T-cell (primary cell): ENCODE data around the gene RUNX1. TPM values are rescaled to one million over a fixed set of nuclear protein-coding genes. Genes with fewer than 3 reads are reported as not detected.

ENCODE experiments used
- ATAC-seq, 4 experiments: fragments of 200-7000 bp in 3 of 4; fragments of 150-1000 bp in 1 of 4; cut with Tn5 transposase; replicated peaks in 1 of 4; 1 replicate in 3 of 4; 2 replicates in 1 of 4; pipeline ENCODE4 v1.10.0; 2021; ENCODE audit warnings: moderate library complexity in 3 of 4, mild to moderate bottlenecking in 2 of 4, moderate number of reproducible peaks in 1 of 4
- CTCF ChIA-PET, 2 donors: fragments of 300-600 bp; sonication (Branson Sonifier 250); formaldehyde crosslinking; loops; one replicate each; lab custom pipeline; 2022; ENCODE audit warnings: antibody characterized with exemption in 2 of 2; lab: Charles Lee
- POLR2A ChIA-PET, 2 donors: fragments of 300-600 bp; sonication (Branson Sonifier 250); formaldehyde crosslinking; loops; one replicate each; lab custom pipeline; 2022; ENCODE audit warnings: antibody characterized with exemption in 2 of 2; lab: Charles Lee
- DNase-seq, 35 experiments: peaks; one replicate each; pipeline versions ENCODE4 v3.0.0 to v3.0.0-alpha.2; 2013 to 2023
- H3K27ac ChIP-seq: one replicate; pipeline ENCODE4 v1.5.1; 2013; ENCODE audit warnings: low read length
- H3K27me3 ChIP-seq, 2 experiments: replicated peaks in 1 of 2; 1 replicate in 1 of 2; 2 replicates in 1 of 2; pipeline versions ENCODE4 v1.6.1 to v1.7.0; 2013; ENCODE audit warnings: low read length in 1 of 2, mixed read lengths in 1 of 2; ENCODE audit not compliant: control insufficient read depth in 2 of 2, insufficient read depth in 2 of 2; ENCODE audit errors: extremely low read depth in 1 of 2
- H3K36me3 ChIP-seq, 2 donors: 1 replicate in 1 of 2; 2 replicates in 1 of 2; pipeline versions ENCODE4 v1.6.1 to v1.7.0; 2013; ENCODE audit warnings: low read length in 1 of 2; ENCODE audit not compliant: control insufficient read depth in 2 of 2, insufficient read depth in 1 of 2; ENCODE audit errors: extremely low read depth in 1 of 2
- H3K4me1 ChIP-seq, 2 experiments: 1 replicate in 1 of 2; 2 replicates in 1 of 2; pipeline versions ENCODE4 v1.6.1 to v1.7.0; 2013; ENCODE audit warnings: low read length in 2 of 2, mixed read lengths in 1 of 2; ENCODE audit not compliant: insufficient read depth in 2 of 2, control insufficient read depth in 1 of 2; ENCODE audit errors: extremely low read depth in 1 of 2
- H3K4me3 ChIP-seq, 2 donors: 1 replicate in 1 of 2; 2 replicates in 1 of 2; pipeline versions ENCODE4 v1.5.1 to v1.7.0; 2013; ENCODE audit warnings: mild to moderate bottlenecking in 2 of 2, low read length in 1 of 2, moderate library complexity in 1 of 2; ENCODE audit not compliant: control insufficient read depth in 1 of 2; ENCODE audit errors: extremely low read depth in 1 of 2
- H3K9me3 ChIP-seq: 2 replicates; pipeline ENCODE4 v1.7.0; 2013
- H3K27ac Mint-ChIP-seq, 2 donors: one replicate each; pipeline ENCODE4 v1.8.0; 2020 to 2021; ENCODE audit warnings: mild to moderate bottlenecking in 2 of 2, mixed read lengths in 2 of 2
- H3K27me3 Mint-ChIP-seq, 2 donors: one replicate each; pipeline ENCODE4 v1.8.0; 2021 to 2022; ENCODE audit warnings: mixed read lengths in 2 of 2
- H3K36me3 Mint-ChIP-seq: one replicate; pipeline ENCODE4 v1.8.0; 2021; ENCODE audit warnings: mixed read lengths
- H3K4me1 Mint-ChIP-seq, 3 donors: one replicate each; pipeline ENCODE4 v1.8.0; 2020 to 2022; ENCODE audit warnings: mixed read lengths in 3 of 3, mild to moderate bottlenecking in 1 of 3
- H3K4me3 Mint-ChIP-seq, 3 donors: one replicate each; pipeline ENCODE4 v1.8.0; 2020 to 2022; ENCODE audit warnings: mild to moderate bottlenecking in 3 of 3, mixed read lengths in 3 of 3, moderate library complexity in 3 of 3
- H3K9me3 Mint-ChIP-seq, 3 donors: one replicate each; pipeline ENCODE4 v1.8.0; 2020 to 2022; ENCODE audit warnings: mixed read lengths in 3 of 3
- WGBS: methylation state at CpG from one replicate; pipeline ENCODE4 v1.1.5; 2013; ENCODE audit warnings: missing lambda C conversion rate; ENCODE audit not compliant: insufficient coverage; 5-methylcytosine and 5-hydroxymethylcytosine counted together
- total RNA-seq, 35 experiments: library from RNA in 6 of 35; stranded (reverse) in 6 of 35; fragments of 120-200 nt in 1 of 35; gene quantifications; one replicate each; pipeline versions ENCODE4 v1.2.1 to v1.2.4 and lab custom pipeline; 2013 to 2026

RUNX1 gene
- total RNA-seq, 5 donors from 2014 or later (not counting 1 experiment from before 2014, with no cell fraction given) = 87.0 to 117 (median 104) TPM

DNA sequence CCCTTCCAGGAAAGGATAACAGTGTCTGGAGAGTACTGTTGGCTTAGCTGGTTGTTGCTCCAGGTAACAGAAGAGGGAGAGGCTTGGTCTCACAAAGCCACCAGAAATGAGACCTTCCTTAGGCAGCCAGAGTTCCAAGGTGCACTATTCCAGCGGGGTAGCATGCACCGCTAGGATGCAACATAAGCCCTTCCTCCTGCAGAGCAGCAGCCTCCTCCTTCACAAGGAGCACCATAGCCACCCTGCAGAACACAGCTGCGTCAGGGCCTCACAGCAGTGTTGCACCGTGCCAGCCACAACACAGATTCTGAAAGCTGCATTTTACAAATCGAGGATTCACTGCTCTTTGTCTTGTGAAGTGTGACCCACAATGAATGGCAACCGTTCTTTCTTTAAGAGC is 238.3 kb downstream of the RUNX1 start:
- H3K9me3 Mint-ChIP-seq = no peaks in the 10 kb centered on the region
- peak overlapping the region in 1 of 3 donors; percentile 43 for H3K4me3 Mint-ChIP-seq
- peaks cover 88 to 97% (median 95%) of the 10 kb centered on the region in 3 donors for H3K4me1 Mint-ChIP-seq
- WGBS = 68% methylated on average over 5 of the region's 6 CpGs
- ATAC-seq = no peak
- Histone ChIP-seq H3K4me1 (peaks cover 2 to 64% of the 10 kb centered on the region in 2 experiments), H3K27me3 (no peaks in the 10 kb centered on the region), H3K9me3 (no peaks in the 10 kb centered on the region), H3K27ac (no peak overlapping the region), H3K36me3 (peaks cover 18 to 29% of the 10 kb centered on the region in 2 donors), H3K4me3 (no peak overlapping the region)
- H3K27ac Mint-ChIP-seq = peak overlapping the region; percentile 78 to 90
- CTCF ChIA-PET = interaction anchor here in 1 of 2 donors (0.6 kb wide), 1 partner anchor 553 kb away, joined by 4 read pairs; no protein-coding TSS in a partner anchor
- no peak for DNase-seq
- H3K27me3 Mint-ChIP-seq = no peaks in the 10 kb centered on the region
- POLR2A ChIA-PET = no interaction called here
- peaks cover 40% of the 10 kb centered on the region for H3K36me3 Mint-ChIP-seq

DNA sequence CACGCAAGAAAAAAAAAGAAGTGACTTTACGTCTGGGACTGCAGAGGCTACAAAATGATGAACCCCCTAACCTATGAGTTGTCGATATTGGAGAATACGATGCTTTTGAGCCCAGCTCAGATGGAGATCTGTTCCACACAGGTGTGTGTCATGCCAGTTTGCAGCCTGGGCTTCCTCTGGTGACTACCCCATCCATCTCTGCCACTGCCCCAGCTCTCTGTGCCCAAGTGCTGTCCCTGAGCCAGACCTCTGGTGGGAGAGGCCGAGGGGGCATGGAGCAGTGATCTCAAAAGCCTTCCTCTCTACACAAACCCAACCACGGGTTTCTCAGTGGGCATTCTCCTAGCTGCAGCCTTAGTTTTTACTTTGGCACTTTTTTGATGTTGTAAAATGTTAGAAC is 239.3 kb downstream of the RUNX1 start:
- Histone ChIP-seq H3K27ac (no peak overlapping the region), H3K27me3 (no peaks in the 10 kb centered on the region), H3K4me3 (no peak overlapping the region), H3K9me3 (no peaks in the 10 kb centered on the region), H3K4me1 (peaks cover 2 to 60% of the 10 kb centered on the region in 2 experiments), H3K36me3 (peaks cover 17 to 19% of the 10 kb centered on the region in 2 donors)
- 95% methylated on average over 5 of the region's 6 CpGs for WGBS
- Mint-ChIP-seq H3K27me3 (no peaks in the 10 kb centered on the region), H3K9me3 (no peaks in the 10 kb centered on the region), H3K4me1 (peaks cover 88 to 97% (median 92%) of the 10 kb centered on the region in 3 donors), H3K27ac (peak overlapping the region; percentile 91 to 92), H3K4me3 (peak overlapping the region in 1 of 3 donors; percentile 23), H3K36me3 (peaks cover 38% of the 10 kb centered on the region)
- ATAC-seq (no peak), DNase-seq (no peak)
- POLR2A ChIA-PET = interaction anchor here in 1 of 2 donors (0.6 kb wide), 1 partner anchor 63 kb away, joined by 3 read pairs; no protein-coding TSS in a partner anchor
- CTCF ChIA-PET = no interaction called here

DNA sequence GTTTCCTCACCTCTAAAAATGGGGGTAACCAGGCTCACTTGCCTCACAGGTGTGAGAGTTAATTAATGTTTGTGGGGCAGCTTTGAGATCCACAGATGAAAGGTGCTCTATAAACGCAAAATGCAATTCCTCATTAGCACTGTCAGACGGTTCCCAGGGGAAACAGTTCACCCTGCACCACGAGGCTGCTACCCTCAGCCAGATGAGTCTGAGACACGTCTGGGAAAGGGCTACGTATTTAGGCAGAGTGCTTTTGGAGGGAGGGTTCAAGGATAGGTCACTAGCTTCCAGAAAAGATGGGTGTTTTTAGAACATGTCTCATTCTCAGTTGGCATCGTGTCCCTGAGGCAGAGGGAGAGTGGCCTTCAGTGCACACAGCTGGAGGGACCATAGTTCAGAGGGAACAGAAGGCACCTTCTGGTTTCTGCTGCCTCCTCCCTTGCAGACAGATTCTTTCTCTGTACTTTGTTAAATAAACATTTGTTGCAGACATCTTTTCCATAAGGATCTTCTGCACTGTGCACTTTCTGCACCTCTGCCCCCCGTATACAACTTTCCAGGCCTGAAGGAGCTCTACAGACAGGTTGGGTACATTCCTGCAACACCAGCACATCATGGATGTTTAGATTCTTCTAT is 240.4 kb downstream of the RUNX1 start:
- no peak for ATAC-seq
- H3K4me1 Mint-ChIP-seq = peaks cover 88 to 92% (median 90%) of the 10 kb centered on the region in 3 donors
- Histone ChIP-seq H3K4me3 (peak overlapping the region in 1 of 2 donors; percentile 1), H3K27me3 (no peaks in the 10 kb centered on the region), H3K36me3 (peaks cover 17 to 20% of the 10 kb centered on the region in 2 donors), H3K9me3 (no peaks in the 10 kb centered on the region), H3K27ac (peak overlapping the region; percentile 77), H3K4me1 (peaks cover 2 to 57% of the 10 kb centered on the region in 2 experiments)
- peak overlapping the region; percentile 91 to 92 for H3K27ac Mint-ChIP-seq
- ChIA-PET POLR2A (no interaction called here), CTCF (no interaction called here)
- DNase-seq = no peak
- peak overlapping the region in 1 of 3 donors; percentile 58 for H3K4me3 Mint-ChIP-seq
- H3K36me3 Mint-ChIP-seq = peaks cover 39% of the 10 kb centered on the region
- no peaks in the 10 kb centered on the region for H3K9me3 Mint-ChIP-seq
- no peaks in the 10 kb centered on the region for H3K27me3 Mint-ChIP-seq
- WGBS = 55% methylated on average over 3 of the region's 7 CpGs

DNA sequence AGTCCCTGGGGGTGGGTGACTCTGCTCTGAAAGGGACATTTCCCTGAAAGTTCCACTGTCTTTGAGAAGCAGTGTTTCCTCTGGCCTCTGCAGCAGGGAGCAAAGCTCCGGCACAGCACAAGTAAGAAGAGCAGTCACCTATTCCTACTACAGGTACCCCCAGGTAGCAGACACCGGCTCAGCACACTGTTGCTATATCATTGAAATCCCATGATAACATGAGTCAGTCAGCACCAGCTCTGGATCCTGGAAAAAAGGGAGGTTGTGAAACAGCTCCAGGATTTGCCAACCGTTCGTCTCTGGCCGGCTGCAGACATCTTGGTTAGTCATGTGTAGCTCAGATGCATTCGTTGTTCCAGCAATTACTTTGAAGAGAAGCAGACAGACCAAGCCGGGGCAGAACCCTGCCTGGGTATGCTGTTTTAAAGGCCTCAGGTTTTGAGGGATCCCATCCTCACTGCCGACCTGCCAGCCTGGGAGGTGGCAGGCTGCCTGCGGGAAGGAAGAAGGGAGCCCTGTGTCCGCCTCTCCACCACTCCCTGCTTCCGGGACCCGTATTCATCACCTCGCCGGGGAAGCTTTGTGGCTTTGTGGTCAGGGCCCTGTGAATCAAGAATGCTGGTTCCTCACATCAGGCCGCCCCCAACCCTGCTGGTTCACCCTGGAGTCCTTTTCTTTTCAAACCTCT is 241.1 kb downstream of the RUNX1 start:
- Mint-ChIP-seq H3K36me3 (peaks cover 39% of the 10 kb centered on the region), H3K27me3 (no peaks in the 10 kb centered on the region), H3K4me3 (peak overlapping the region; percentile 24 to 58 (median 50)), H3K27ac (peak overlapping the region; percentile 91 to 92), H3K4me1 (peaks cover 84 to 87% (median 86%) of the 10 kb centered on the region in 3 donors), H3K9me3 (no peaks in the 10 kb centered on the region)
- Histone ChIP-seq H3K4me3 (no peak overlapping the region), H3K36me3 (peaks cover 17 to 19% of the 10 kb centered on the region in 2 donors), H3K27ac (peak overlapping the region; percentile 77), H3K9me3 (no peaks in the 10 kb centered on the region), H3K27me3 (no peaks in the 10 kb centered on the region), H3K4me1 (peaks cover 2 to 51% of the 10 kb centered on the region in 2 experiments)
- WGBS = 43% methylated on average over 12 of the region's 15 CpGs
- POLR2A ChIA-PET = no interaction called here
- CTCF ChIA-PET = no interaction called here
- DNase-seq = peak in 33 of 35 experiments; percentile 5 to 65 (median 32)
- peak; percentile 34 to 53 (median 46) for ATAC-seq

DNA sequence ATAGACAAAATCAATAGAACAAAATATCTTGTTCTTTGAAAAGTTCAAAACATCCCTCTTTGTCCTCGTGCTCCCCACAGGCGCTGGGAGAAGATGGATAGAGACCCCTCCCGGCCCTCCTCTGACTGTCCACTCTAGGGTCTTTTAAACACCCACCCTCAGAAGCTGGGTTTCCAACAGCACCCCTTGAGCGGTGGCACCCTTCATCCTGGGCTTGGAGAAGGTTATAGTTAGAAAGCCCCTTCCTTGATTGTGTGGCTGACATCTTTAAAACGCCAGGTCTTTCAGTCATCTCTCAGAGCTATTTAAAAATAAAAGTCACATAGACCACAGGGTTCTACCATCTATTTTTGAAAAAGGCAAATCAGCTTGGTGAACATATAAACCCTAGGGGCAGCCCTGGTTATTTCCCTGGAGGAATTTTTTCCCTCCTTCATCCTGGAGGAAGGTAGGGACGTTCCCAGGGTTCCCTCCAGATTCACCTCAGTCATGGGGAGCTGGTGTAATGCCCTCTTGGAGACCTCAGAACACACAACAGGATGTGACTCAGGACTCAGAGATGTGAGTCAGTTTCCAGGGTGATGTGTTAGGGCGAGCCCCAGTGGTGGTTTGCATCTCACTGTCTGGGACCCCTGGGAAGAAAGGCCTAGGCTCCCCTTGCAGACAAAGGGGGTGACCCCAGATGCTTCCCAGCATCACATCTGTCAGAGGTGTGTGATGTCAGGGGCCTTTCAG is 241.8 kb downstream of the RUNX1 start:
- DNase-seq = peak in 30 of 35 experiments; percentile 11 to 72 (median 38)
- Mint-ChIP-seq H3K27ac (peak overlapping the region; percentile 91 to 92), H3K9me3 (no peaks in the 10 kb centered on the region), H3K36me3 (peaks cover 39% of the 10 kb centered on the region), H3K4me3 (peak overlapping the region in 2 of 3 donors; percentile 23 to 24), H3K27me3 (no peaks in the 10 kb centered on the region), H3K4me1 (peaks cover 79 to 85% (median 84%) of the 10 kb centered on the region in 3 donors)
- no peaks in the 10 kb centered on the region for H3K27me3 ChIP-seq
- peaks cover 17 to 23% of the 10 kb centered on the region in 2 donors for H3K36me3 ChIP-seq
- 33% methylated on average over 1 of the region's 7 CpGs for WGBS
- peak; percentile 77 to 91 (median 88) for ATAC-seq
- H3K27ac ChIP-seq = peak overlapping the region; percentile 77
- CTCF ChIA-PET = interaction anchor here in 1 of 2 donors (0.5 kb wide), 1 partner anchor 28 kb away, joined by 5 read pairs; no protein-coding TSS in a partner anchor
- POLR2A ChIA-PET = interaction anchor here in 1 of 2 donors (0.5 kb wide), 1 partner anchor 605 kb away, joined by 5 read pairs; no protein-coding TSS in a partner anchor
- H3K9me3 ChIP-seq = no peaks in the 10 kb centered on the region
- peaks cover 2 to 48% of the 10 kb centered on the region in 2 experiments for H3K4me1 ChIP-seq
- H3K4me3 ChIP-seq = no peak overlapping the region

DNA sequence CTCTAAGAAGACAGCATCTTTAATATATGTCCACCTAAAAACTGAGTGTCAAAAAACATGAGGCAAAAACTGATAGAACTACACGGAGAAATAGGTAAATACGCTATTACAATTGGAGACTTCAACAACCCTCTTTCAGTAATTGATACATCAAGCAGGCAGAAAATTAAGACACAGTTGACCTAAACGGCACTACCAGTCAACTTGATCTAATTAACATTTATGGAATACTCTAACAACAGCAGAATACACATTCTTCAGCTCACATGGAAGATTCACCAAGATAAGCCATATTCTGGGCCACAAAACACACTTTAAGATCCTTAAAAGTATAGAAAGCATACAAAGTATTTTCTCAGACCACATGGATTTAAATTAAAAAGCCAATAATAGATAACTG is 242.7 kb downstream of the RUNX1 start:
- Mint-ChIP-seq H3K27me3 (no peaks in the 10 kb centered on the region), H3K27ac (peak overlapping the region; percentile 91 to 92), H3K4me3 (peak overlapping the region in 1 of 3 donors; percentile 15), H3K36me3 (peaks cover 38% of the 10 kb centered on the region), H3K4me1 (peaks cover 70 to 80% (median 80%) of the 10 kb centered on the region in 3 donors), H3K9me3 (no peaks in the 10 kb centered on the region)
- POLR2A ChIA-PET = no interaction called here
- ATAC-seq = no peak
- H3K36me3 ChIP-seq = peaks cover 17 to 23% of the 10 kb centered on the region in 2 donors
- CTCF ChIA-PET = no interaction called here
- peaks cover 2 to 46% of the 10 kb centered on the region in 2 experiments for H3K4me1 ChIP-seq
- 100% methylated on average over 3 of the region's 3 CpGs for WGBS
- no peak overlapping the region for H3K27ac ChIP-seq
- H3K9me3 ChIP-seq = no peaks in the 10 kb centered on the region
- no peak for DNase-seq
- H3K4me3 ChIP-seq = no peak overlapping the region
- H3K27me3 ChIP-seq = no peaks in the 10 kb centered on the region
